B cell (primary cell): ENCODE measurements around the gene AQP5. TPM values are rescaled to one million over a fixed set of nuclear protein-coding genes. Genes with fewer than 3 reads are reported as not detected.

ENCODE experiments used
- ATAC-seq: fragments of 200-7000 bp; cut with Tn5 transposase; one replicate; pipeline ENCODE4 v1.10.0; 2021; ENCODE audit warnings: low read depth, mild to moderate bottlenecking, moderate number of reproducible peaks, moderate library complexity
- CTCF ChIA-PET: fragments of 350-600 bp; sonication (Branson Sonifier 250); formaldehyde crosslinking; loops from one replicate; lab custom pipeline; 2021; ENCODE audit warnings: antibody characterized with exemption, inconsistent platforms; lab: Charles Lee
- POLR2A ChIA-PET: fragments of 350-600 bp; sonication (Branson Sonifier 250); formaldehyde crosslinking; loops from one replicate; lab custom pipeline; 2021; ENCODE audit warnings: antibody characterized with exemption; lab: Charles Lee
- DNase-seq: peaks from one replicate; pipeline ENCODE4 v3.0.0; 2013
- H2AFZ ChIP-seq: 2 replicates; pipeline ENCODE4 v1.6.1; 2012; ENCODE audit warnings: mild to moderate bottlenecking, low read depth, low read length; ENCODE audit not compliant: insufficient read depth, poor library complexity, severe bottlenecking
- H3K27ac ChIP-seq, 2 donors: 1 replicate in 1 of 2; 2 replicates in 1 of 2; pipeline ENCODE4 v1.5.1; 2012 to 2013; ENCODE audit warnings: low read length in 2 of 2, mild to moderate bottlenecking in 2 of 2, moderate library complexity in 1 of 2
- H3K27me3 ChIP-seq, 4 experiments: fragments of 200-600 bp in 1 of 4; sonication (generic) in 1 of 4; replicated peaks in 1 of 4; 1 replicate in 2 of 4; 2 replicates in 2 of 4; pipeline versions ENCODE4 v1.6.1 to v1.7.0; 2013 to 2016; ENCODE audit warnings: low read length in 3 of 4, mild to moderate bottlenecking in 2 of 4, mixed read lengths in 1 of 4, moderate library complexity in 1 of 4; ENCODE audit not compliant: insufficient read depth in 4 of 4, control insufficient read depth in 3 of 4; ENCODE audit errors: control extremely low read depth in 1 of 4
- H3K36me3 ChIP-seq, 2 experiments: replicated peaks in 1 of 2; 1 replicate in 1 of 2; 2 replicates in 1 of 2; pipeline versions ENCODE4 v1.6.1 to v1.7.1; 2013; ENCODE audit warnings: low read length in 1 of 2; ENCODE audit not compliant: insufficient read depth in 2 of 2, control insufficient read depth in 1 of 2; ENCODE audit errors: control extremely low read depth in 1 of 2, extremely low read depth in 1 of 2
- H3K4me1 ChIP-seq, 2 donors: fragments of 200-600 bp in 1 of 2; sonication (generic) in 1 of 2; 1 replicate in 1 of 2; 2 replicates in 1 of 2; pipeline versions ENCODE4 v1.5.1 to v1.6.1; 2013 to 2017; ENCODE audit warnings: low read length in 2 of 2; ENCODE audit not compliant: control insufficient read depth in 2 of 2, insufficient read depth in 2 of 2
- H3K4me2 ChIP-seq: replicated peaks from 2 replicates; pipeline ENCODE3; 2012; ENCODE audit warnings: mild to moderate bottlenecking, low read depth, low read length; ENCODE audit not compliant: poor library complexity, severe bottlenecking
- H3K4me3 ChIP-seq, 5 experiments: fragments of 200-600 bp in 1 of 5; sonication (generic) in 1 of 5; 1 replicate in 3 of 5; 2 replicates in 2 of 5; pipeline versions ENCODE4 v1.5.1 to v1.7.0; 2011 to 2016; ENCODE audit warnings: low read length in 4 of 5, mild to moderate bottlenecking in 4 of 5, low read depth in 2 of 5, control low read depth in 1 of 5, moderate library complexity in 1 of 5; ENCODE audit not compliant: insufficient read depth in 1 of 5; ENCODE audit errors: control extremely low read depth in 1 of 5, extremely low read depth in 1 of 5
- H3K79me2 ChIP-seq: fragments of 200-600 bp; sonication (generic); one replicate; pipeline ENCODE4 v1.6.0; 2016; ENCODE audit warnings: low read length; ENCODE audit not compliant: control insufficient read depth, insufficient read depth
- H3K9ac ChIP-seq: fragments of 200-600 bp; sonication (generic); 2 replicates; pipeline ENCODE4 v1.6.1; 2017; ENCODE audit warnings: mild to moderate bottlenecking, low read length, moderate library complexity
- H3K9me3 ChIP-seq, 3 donors: one replicate each; pipeline versions ENCODE4 v1.6.1 to v1.7.1; 2013; ENCODE audit warnings: low read length in 2 of 3; ENCODE audit not compliant: control insufficient read depth in 2 of 3, insufficient read depth in 1 of 3; ENCODE audit errors: control extremely low read depth in 1 of 3
- H4K20me1 ChIP-seq: 2 replicates; pipeline ENCODE4 v1.6.0; 2012; ENCODE audit warnings: mild to moderate bottlenecking, low read length; ENCODE audit not compliant: insufficient read depth, control insufficient read depth, poor library complexity, severe bottlenecking
- H3K27ac Mint-ChIP-seq: one replicate; pipeline ENCODE4 v1.8.0; 2021; ENCODE audit warnings: mixed read lengths
- H3K27me3 Mint-ChIP-seq: one replicate; pipeline ENCODE4 v1.8.0; 2021; ENCODE audit warnings: mixed read lengths
- H3K4me1 Mint-ChIP-seq: one replicate; pipeline ENCODE4 v1.8.0; 2021; ENCODE audit warnings: mixed read lengths
- H3K4me3 Mint-ChIP-seq: one replicate; pipeline ENCODE4 v1.8.0; 2021; ENCODE audit warnings: mixed read lengths
- H3K9me3 Mint-ChIP-seq: one replicate; pipeline ENCODE4 v1.8.0; 2022; ENCODE audit warnings: mixed read lengths; ENCODE audit not compliant: insufficient read depth
- CTCF ChIP-seq: fragments of 200-600 bp; IDR thresholded peaks from one replicate; pipeline ENCODE4 v1.8.0; 2022; ENCODE audit warnings: antibody characterized with exemption, mild to moderate bottlenecking
- EZH2 ChIP-seq: IDR thresholded peaks from 2 replicates; pipeline ENCODE4 v1.6.1; 2012; ENCODE audit warnings: borderline replicate concordance, low read depth, mild to moderate bottlenecking, moderate library complexity, low read length; ENCODE audit not compliant: insufficient read depth, poor library complexity, severe bottlenecking
- WGBS: methylation state at CpG from one replicate; pipeline ENCODE4 v1.1.5; 2013; ENCODE audit warnings: missing lambda C conversion rate; ENCODE audit not compliant: insufficient coverage; 5-methylcytosine and 5-hydroxymethylcytosine counted together
- intact Hi-C: fragments of 100-400 bp; cut with micrococcal nuclease; formaldehyde crosslinking; loops from one replicate; pipeline ENCODE4 v1.10.0; 2022
- polyA plus RNA-seq: library from polyadenylated mRNA; depleted of rRNA; stranded (reverse); fragments of >200 nt; gene quantifications from 2 replicates; pipeline ENCODE4 v1.2.3, GENCODE V29; 2012
- total RNA-seq, 2 donors: library from RNA; stranded (reverse); fragments of 120-200 nt in 1 of 2; gene quantifications; 1 replicate in 1 of 2; 2 replicates in 1 of 2; pipeline versions ENCODE4 v1.2.3 to v1.2.4, GENCODE V29; 2013 to 2022

AQP5 gene
- total and polyA plus RNA-seq, 2 donors (not counting 1 experiment from before 2014, with no cell fraction given) = not detected

- no peak overlapping the region for H2AFZ ChIP-seq
- peaks cover 0 to 46% (median 13%) of the 10 kb centered on the region in 4 experiments for H3K27me3 ChIP-seq
- no peaks in the 10 kb centered on the region for H3K79me2 ChIP-seq
- Mint-ChIP-seq H3K4me3 (no peak overlapping the region), H3K27ac (no peak overlapping the region), H3K27me3 (peaks cover 17% of the 10 kb centered on the region), H3K4me1 (peaks cover 7% of the 10 kb centered on the region), H3K9me3 (no peaks in the 10 kb centered on the region)
- intact Hi-C loops = no loop called here
- ChIA-PET POLR2A (no interaction called here), CTCF (interaction anchor here (6.5 kb wide), 1 partner anchor 84 kb away, joined by 90 read pairs; no protein-coding TSS in a partner anchor)
- peaks cover 11% of the 10 kb centered on the region in 2 donors for H3K4me1 ChIP-seq
- TF ChIP-seq CTCF = no peak
- no peak for TF ChIP-seq EZH2
- no peak for DNase-seq
- H3K36me3 ChIP-seq = no peaks in the 10 kb centered on the region
- 83% methylated on average over 10 of the region's 10 CpGs for WGBS
- H4K20me1 ChIP-seq = no peaks in the 10 kb centered on the region
- no peak for ATAC-seq
- H3K27ac ChIP-seq = no peak overlapping the region
- no peak overlapping the region for H3K4me3 ChIP-seq
- H3K4me2 ChIP-seq = no peak overlapping the region
- H3K9me3 ChIP-seq = no peaks in the 10 kb centered on the region
- H3K9ac ChIP-seq = no peak overlapping the region
Observed at GRCh38 chr12:49970658-49971057, 9.0 kb downstream of the AQP5 start.

GRCh38 chr12:49971141-49971540 lies 9.5 kb downstream of the AQP5 start:
- Mint-ChIP-seq H3K27ac (no peak overlapping the region), H3K27me3 (peaks cover 15% of the 10 kb centered on the region), H3K4me3 (no peak overlapping the region), H3K9me3 (no peaks in the 10 kb centered on the region), H3K4me1 (peaks cover 7% of the 10 kb centered on the region)
- DNase-seq (no peak), ATAC-seq (no peak)
- TF ChIP-seq CTCF (no peak), EZH2 (no peak)
- peaks cover 0 to 43% (median 13%) of the 10 kb centered on the region in 4 experiments for H3K27me3 ChIP-seq
- H3K27ac ChIP-seq = no peak overlapping the region
- H3K79me2 ChIP-seq = no peaks in the 10 kb centered on the region
- no peak overlapping the region for H3K9ac ChIP-seq
- no peak overlapping the region for H3K4me2 ChIP-seq
- no peaks in the 10 kb centered on the region for H3K36me3 ChIP-seq
- intact Hi-C loops = no loop called here
- ChIA-PET CTCF (interaction anchor here (6.5 kb wide), 1 partner anchor 84 kb away, joined by 90 read pairs; no protein-coding TSS in a partner anchor), POLR2A (no interaction called here)
- no peak overlapping the region for H2AFZ ChIP-seq
- H3K4me1 ChIP-seq = peaks cover 11% of the 10 kb centered on the region in 2 donors
- H4K20me1 ChIP-seq = no peaks in the 10 kb centered on the region
- no peak overlapping the region for H3K4me3 ChIP-seq
- WGBS = 97% methylated on average over 3 of the region's 6 CpGs
- H3K9me3 ChIP-seq = no peaks in the 10 kb centered on the region
